ENCODE data around the gene STX1B. TPM values are rescaled to one million over a fixed set of nuclear protein-coding genes. Genes with fewer than 3 reads are reported as not detected.
A peak's percentile ranks its signal among the peaks of the same experiment; 100 is the strongest.

Gene STX1B
- polyA plus RNA-seq, 3 donors: 1.7 TPM; not detected in 2

DNA sequence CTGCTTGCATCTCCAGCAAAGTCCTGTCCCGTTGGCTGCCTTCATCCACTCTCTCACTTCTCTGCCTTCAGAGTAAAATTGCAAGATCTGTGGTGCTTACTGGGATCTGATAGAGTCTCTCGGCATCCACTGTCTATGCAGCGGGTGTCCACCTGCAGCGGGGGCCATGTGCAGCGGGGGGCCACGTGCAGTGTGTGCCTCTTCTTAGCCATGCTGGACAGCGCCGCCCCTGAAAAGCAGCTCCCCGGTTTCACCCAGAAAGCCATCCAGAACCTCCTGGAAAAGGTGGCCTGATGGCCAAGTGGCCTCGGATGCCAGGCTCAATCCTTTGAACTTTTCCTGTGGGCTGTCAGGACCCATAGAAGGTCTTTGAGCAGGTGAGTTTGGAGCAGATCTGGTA lies 32.4 kb upstream of the STX1B start:
- Histone ChIP-seq H3K4me2 (replicated peaks; ENCODE audit: extremely low read depth, low read length, poor library complexity, severe bottlenecking) (no peak overlapping the region), H3K27me3 (ENCODE audit: control insufficient read depth in 2 of 2, insufficient read depth in 2 of 2, low read length in 2 of 2) (no peaks in the 10 kb centered on the region), H2AFZ (ENCODE audit: insufficient read depth, low read depth, low read length, poor library complexity, severe bottlenecking) (no peak overlapping the region), H3K4me3 (replicated peaks in 1 of 3; ENCODE audit: low read depth in 2 of 3, low read length in 3 of 3) (no peak overlapping the region), H3K27ac (ENCODE audit: low read depth in 1 of 2, low read length in 2 of 2) (no peak overlapping the region), H3K36me3 (replicated peaks in 1 of 2; ENCODE audit: control insufficient read depth in 1 of 2, insufficient read depth in 2 of 2, low read length in 2 of 2) (peaks cover 48 to 55% of the 10 kb centered on the region in 2 donors), H3K9me3 (replicated peaks in 1 of 2; ENCODE audit: control insufficient read depth in 1 of 2, insufficient read depth in 1 of 2, low read length in 2 of 2) (no peaks in the 10 kb centered on the region), H3K79me2 (ENCODE audit: insufficient read depth, low read length) (no peaks in the 10 kb centered on the region), H4K20me1 (ENCODE audit: insufficient read depth, low read length) (no peaks in the 10 kb centered on the region), H3K4me1 (ENCODE audit: control insufficient read depth in 1 of 2, insufficient read depth in 2 of 2, low read length in 2 of 2) (no peaks in the 10 kb centered on the region), H3K9ac (ENCODE audit: insufficient read depth, low read length, poor library complexity, severe bottlenecking) (no peak overlapping the region)
- H3K27me3 Mint-ChIP-seq (ENCODE audit: low read depth in 3 of 3): no peaks in the 10 kb centered on the region
- H3K27ac Mint-ChIP-seq: peak overlapping the region in 2 of 7 donors; percentile 3 to 73
- over 99% methylated on average over 10 of the region's 10 CpGs for WGBS (ENCODE audit: insufficient coverage)
- TF ChIP-seq, protein P1, sequence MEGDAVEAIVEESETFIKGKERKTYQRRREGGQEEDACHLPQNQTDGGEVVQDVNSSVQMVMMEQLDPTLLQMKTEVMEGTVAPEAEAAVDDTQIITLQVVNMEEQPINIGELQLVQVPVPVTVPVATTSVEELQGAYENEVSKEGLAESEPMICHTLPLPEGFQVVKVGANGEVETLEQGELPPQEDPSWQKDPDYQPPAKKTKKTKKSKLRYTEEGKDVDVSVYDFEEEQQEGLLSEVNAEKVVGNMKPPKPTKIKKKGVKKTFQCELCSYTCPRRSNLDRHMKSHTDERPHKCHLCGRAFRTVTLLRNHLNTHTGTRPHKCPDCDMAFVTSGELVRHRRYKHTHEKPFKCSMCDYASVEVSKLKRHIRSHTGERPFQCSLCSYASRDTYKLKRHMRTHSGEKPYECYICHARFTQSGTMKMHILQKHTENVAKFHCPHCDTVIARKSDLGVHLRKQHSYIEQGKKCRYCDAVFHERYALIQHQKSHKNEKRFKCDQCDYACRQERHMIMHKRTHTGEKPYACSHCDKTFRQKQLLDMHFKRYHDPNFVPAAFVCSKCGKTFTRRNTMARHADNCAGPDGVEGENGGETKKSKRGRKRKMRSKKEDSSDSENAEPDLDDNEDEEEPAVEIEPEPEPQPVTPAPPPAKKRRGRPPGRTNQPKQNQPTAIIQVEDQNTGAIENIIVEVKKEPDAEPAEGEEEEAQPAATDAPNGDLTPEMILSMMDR (IDR thresholded peaks at IDR 0.05): no peak
- DNase-seq: no peak
- peaks cover 6% of the 10 kb centered on the region for H3K4me1 Mint-ChIP-seq
- H3K36me3 Mint-ChIP-seq: peaks cover 47 to 57% of the 10 kb centered on the region in 2 donors
- intact Hi-C loops (cut with micrococcal nuclease): no loop called here
- peaks cover 0 to 3% (median 0%) of the 10 kb centered on the region in 7 donors for H3K9me3 Mint-ChIP-seq
- H3K4me3 Mint-ChIP-seq: no peak overlapping the region

DNA sequence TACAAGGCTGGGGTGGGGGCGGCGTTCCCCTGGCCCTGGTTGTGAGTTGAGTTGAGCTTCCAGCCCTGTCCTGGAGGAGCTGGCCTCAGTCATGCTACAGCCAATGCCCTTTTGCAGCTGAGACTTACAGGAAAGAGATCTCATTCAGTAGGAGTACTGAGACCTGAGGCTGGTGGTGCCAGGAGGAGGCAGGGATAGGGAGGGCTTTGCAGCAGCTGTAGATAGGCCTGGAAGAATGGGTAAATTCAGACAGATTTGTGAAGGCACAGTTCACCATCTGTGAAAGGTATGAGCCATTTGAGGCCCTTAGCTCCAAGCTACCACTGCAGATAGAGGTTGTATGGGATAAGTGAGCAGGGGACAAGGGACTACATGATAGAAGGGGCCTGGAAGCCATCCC lies 28.6 kb upstream of the STX1B start:
- Histone ChIP-seq H4K20me1 (ENCODE audit: insufficient read depth, low read length) (peaks cover 22% of the 10 kb centered on the region), H3K4me3 (replicated peaks in 1 of 3; ENCODE audit: low read depth in 2 of 3, low read length in 3 of 3) (no peak overlapping the region), H3K79me2 (ENCODE audit: insufficient read depth, low read length) (peaks cover 20% of the 10 kb centered on the region), H3K27ac (ENCODE audit: low read depth in 1 of 2, low read length in 2 of 2) (no peak overlapping the region), H3K27me3 (ENCODE audit: control insufficient read depth in 2 of 2, insufficient read depth in 2 of 2, low read length in 2 of 2) (no peaks in the 10 kb centered on the region), H3K4me2 (replicated peaks; ENCODE audit: extremely low read depth, low read length, poor library complexity, severe bottlenecking) (no peak overlapping the region), H2AFZ (ENCODE audit: insufficient read depth, low read depth, low read length, poor library complexity, severe bottlenecking) (no peak overlapping the region), H3K9ac (ENCODE audit: insufficient read depth, low read length, poor library complexity, severe bottlenecking) (no peak overlapping the region), H3K9me3 (replicated peaks in 1 of 2; ENCODE audit: control insufficient read depth in 1 of 2, insufficient read depth in 1 of 2, low read length in 2 of 2) (no peaks in the 10 kb centered on the region), H3K36me3 (replicated peaks in 1 of 2; ENCODE audit: control insufficient read depth in 1 of 2, insufficient read depth in 2 of 2, low read length in 2 of 2) (peaks cover 55 to 66% of the 10 kb centered on the region in 2 donors), H3K4me1 (ENCODE audit: control insufficient read depth in 1 of 2, insufficient read depth in 2 of 2, low read length in 2 of 2) (peaks cover 27 to 29% of the 10 kb centered on the region in 2 donors)
- no peak for DNase-seq
- peaks cover 21% of the 10 kb centered on the region for H3K4me1 Mint-ChIP-seq
- TF ChIP-seq, protein P1 (IDR thresholded peaks at IDR 0.05): no peak
- H3K36me3 Mint-ChIP-seq: peaks cover 64 to 74% of the 10 kb centered on the region in 2 donors
- peak overlapping the region in 2 of 7 donors; percentile 70 to 80 for H3K27ac Mint-ChIP-seq
- no peaks in the 10 kb centered on the region for H3K27me3 Mint-ChIP-seq (ENCODE audit: low read depth in 3 of 3)
- H3K9me3 Mint-ChIP-seq: peaks cover 0 to 3% (median 0%) of the 10 kb centered on the region in 7 donors
- no peak overlapping the region for H3K4me3 Mint-ChIP-seq
- intact Hi-C loops (cut with micrococcal nuclease): no loop called here
- WGBS (ENCODE audit: insufficient coverage): 100% methylated on average over 2 of the region's 2 CpGs

Data from CD14-positive monocyte (primary cell).